HG03460 (cell line): Measurements from ENCODE around the gene PHPT1.
"Not testable (repeated sequence)": the region's sequence is repeated elsewhere in the genome, so short reads cannot be mapped to it uniquely, and the experiment has no call there.

Experiments used
- ATAC-seq: cut with Tn5 transposase; IDR thresholded peaks from one replicate; pipeline ENCODE4 v1.9.1; 2021; ENCODE audit not compliant: unreplicated experiment

Gene PHPT1

GRCh38 chr9:136823136-136824046 is 25.8 kb upstream of the PHPT1 start:
- ATAC-seq, result no peak

GRCh38 chr9:136824496-136825225 is 24.5 kb upstream of the PHPT1 start:
- ATAC-seq, result no peak

- no peak for ATAC-seq
Observed at GRCh38 chr9:136825295-136826187, 23.7 kb upstream of the PHPT1 start.

GRCh38 chr9:136826188-136826541 is 23.0 kb upstream of the PHPT1 start:
- no peak for ATAC-seq

- no peak for ATAC-seq
Observed at GRCh38 chr9:136826703-136827582, 22.3 kb upstream of the PHPT1 start.

- ATAC-seq, result no peak
Observed at GRCh38 chr9:136827794-136828473, 21.3 kb upstream of the PHPT1 start.

GRCh38 chr9:136828474-136829140 is 20.6 kb upstream of the PHPT1 start:
- ATAC-seq, result no peak

- no peak for ATAC-seq
Observed at GRCh38 chr9:136829412-136829811, 19.8 kb upstream of the PHPT1 start.

GRCh38 chr9:136829981-136830885 is 19.0 kb upstream of the PHPT1 start:
- no peak for ATAC-seq

GRCh38 chr9:136831002-136831719 is 18.0 kb upstream of the PHPT1 start:
- no peak for ATAC-seq

GRCh38 chr9:136831720-136832104 is 17.5 kb upstream of the PHPT1 start:
- ATAC-seq, result no peak

- ATAC-seq, result no peak
Observed at GRCh38 chr9:136832581-136832980, 16.6 kb upstream of the PHPT1 start.

GRCh38 chr9:136833381-136834048 is 15.7 kb upstream of the PHPT1 start:
- ATAC-seq, result not testable (repeated sequence)

- no peak for ATAC-seq
Observed at GRCh38 chr9:136835162-136835931, 13.9 kb upstream of the PHPT1 start.

GRCh38 chr9:136835932-136836904 is 13.0 kb upstream of the PHPT1 start:
- ATAC-seq, result no peak
